Left lung (tissue), 10 donors: ENCODE data around the gene WDR33. TPM values are rescaled to one million over a fixed set of nuclear protein-coding genes. Genes with fewer than 3 reads are reported as not detected.

Experiments used
- ATAC-seq: fragments of 200-7000 bp; cut with Tn5 transposase; one replicate; pipeline ENCODE4 v1.9.1; 2020; ENCODE audit warnings: moderate library complexity
- DNase-seq, 4 donors: peaks; one replicate each; pipeline ENCODE4 v3.0.0-alpha.2; 2013 to 2020
- H3K27ac ChIP-seq, 2 donors: fragments of 200-600 bp; sonication (generic) in 1 of 2; one replicate each; pipeline versions ENCODE4 v1.5.0 to v1.8.0; 2020 to 2021
- H3K27me3 ChIP-seq, 2 donors: fragments of 200-600 bp; sonication (generic) in 1 of 2; one replicate each; pipeline versions ENCODE4 v1.5.0 to v1.8.0; 2020 to 2021
- H3K36me3 ChIP-seq, 2 donors: fragments of 200-600 bp; sonication (generic) in 1 of 2; one replicate each; pipeline versions ENCODE4 v1.5.0 to v1.8.0; 2020 to 2021
- H3K4me1 ChIP-seq, 2 donors: fragments of 200-600 bp; one replicate each; pipeline ENCODE4 v1.8.0; 2021
- H3K4me3 ChIP-seq, 2 donors: fragments of 200-600 bp; sonication (generic) in 1 of 2; one replicate each; pipeline versions ENCODE4 v1.5.0 to v1.8.0; 2020 to 2021; ENCODE audit warnings: mild to moderate bottlenecking in 1 of 2
- H3K9me3 ChIP-seq, 2 donors: fragments of 200-600 bp; sonication (generic) in 1 of 2; one replicate each; pipeline versions ENCODE4 v1.5.0 to v1.8.0; 2020 to 2021
- intact Hi-C, 2 donors: fragments of 100-400 bp; cut with DNase I; formaldehyde crosslinking; loops; one replicate each; pipeline versions ENCODE4 v1.11.2 to v1.14.2; 2022
- polyA plus RNA-seq, 6 donors: library from polyadenylated mRNA; unstranded; fragments of 120-200 nt; gene quantifications; one replicate each; pipeline ENCODE4 v1.2.1, GENCODE V29; 2013; ENCODE audit not compliant: insufficient read length in 6 of 6
- total RNA-seq, 2 donors: library from RNA; stranded (reverse); fragmentation: NEBNext Ultra II Directional; extraction: Animal tissue kit (Norgen Biotek cat#: 25700); gene quantifications; one replicate each; pipeline ENCODE4 v1.2.1, GENCODE V29; 2021
- TF ChIP-seq, protein P1 (sequence below), 2 donors: fragments of 200-600 bp; sonication (generic) in 1 of 2; IDR thresholded peaks; one replicate each; pipeline versions ENCODE4 v1.5.0 to v1.8.0; 2021; ENCODE audit warnings: antibody characterized with exemption in 2 of 2
- donor health status: DM: no; HTN: yes; CAD: no.
- donor health status: DM: no; HTN: no; CAD: no.

The WDR33 gene
- total and polyA plus RNA-seq, 8 donors = 46.4 to 57.5 (median 50.8) TPM

GRCh38 chr2:127701651-127702394 lies 109.1 kb downstream of the WDR33 start:
- peaks cover 17 to 47% of the 10 kb centered on the region in 2 donors for H3K4me1 ChIP-seq

GRCh38 chr2:127701193-127701650 lies 109.7 kb downstream of the WDR33 start, which contains the start of gene SFT2D3:
TSS of gene SFT2D3 (plus strand) at chr2:127701497. CDS start at chr2:127701529, 32 bp downstream.
- TF ChIP-seq, protein P1, sequence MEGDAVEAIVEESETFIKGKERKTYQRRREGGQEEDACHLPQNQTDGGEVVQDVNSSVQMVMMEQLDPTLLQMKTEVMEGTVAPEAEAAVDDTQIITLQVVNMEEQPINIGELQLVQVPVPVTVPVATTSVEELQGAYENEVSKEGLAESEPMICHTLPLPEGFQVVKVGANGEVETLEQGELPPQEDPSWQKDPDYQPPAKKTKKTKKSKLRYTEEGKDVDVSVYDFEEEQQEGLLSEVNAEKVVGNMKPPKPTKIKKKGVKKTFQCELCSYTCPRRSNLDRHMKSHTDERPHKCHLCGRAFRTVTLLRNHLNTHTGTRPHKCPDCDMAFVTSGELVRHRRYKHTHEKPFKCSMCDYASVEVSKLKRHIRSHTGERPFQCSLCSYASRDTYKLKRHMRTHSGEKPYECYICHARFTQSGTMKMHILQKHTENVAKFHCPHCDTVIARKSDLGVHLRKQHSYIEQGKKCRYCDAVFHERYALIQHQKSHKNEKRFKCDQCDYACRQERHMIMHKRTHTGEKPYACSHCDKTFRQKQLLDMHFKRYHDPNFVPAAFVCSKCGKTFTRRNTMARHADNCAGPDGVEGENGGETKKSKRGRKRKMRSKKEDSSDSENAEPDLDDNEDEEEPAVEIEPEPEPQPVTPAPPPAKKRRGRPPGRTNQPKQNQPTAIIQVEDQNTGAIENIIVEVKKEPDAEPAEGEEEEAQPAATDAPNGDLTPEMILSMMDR (IDR thresholded peaks at IDR 0.05) = no peak
- no peaks in the 10 kb centered on the region for H3K9me3 ChIP-seq
- H3K36me3 ChIP-seq = peaks cover 0 to 14% of the 10 kb centered on the region in 2 donors
- peak; percentile 87 to 98 (median 95) for DNase-seq
- ATAC-seq = peak; percentile 90
- H3K4me3 ChIP-seq = peak within 1 kb of the TSS; percentile 52 to 62
- peak within 1 kb of the TSS; percentile 97 to 99 for H3K27ac ChIP-seq
- no peaks in the 10 kb centered on the region for H3K27me3 ChIP-seq
- peaks cover 17 to 47% of the 10 kb centered on the region in 2 donors for H3K4me1 ChIP-seq
- intact Hi-C loops = no loop called here

More at GRCh38 chr2:127701651-127702394, 109.1 kb downstream of the WDR33 start:
- Histone ChIP-seq H3K27me3 (no peaks in the 10 kb centered on the region), H3K27ac (peak overlapping the region; percentile 97 to 99), H3K4me3 (peak overlapping the region; percentile 52 to 62), H3K36me3 (peaks cover 0 to 20% of the 10 kb centered on the region in 2 donors), H3K9me3 (no peaks in the 10 kb centered on the region)
- TF ChIP-seq, protein P1 (IDR thresholded peaks at IDR 0.05) = peak in 1 of 2 donors; percentile 52
- peak; percentile 73 to 96 (median 82) for DNase-seq
- peak; percentile 72 for ATAC-seq
- intact Hi-C loops = no loop called here

DNA sequence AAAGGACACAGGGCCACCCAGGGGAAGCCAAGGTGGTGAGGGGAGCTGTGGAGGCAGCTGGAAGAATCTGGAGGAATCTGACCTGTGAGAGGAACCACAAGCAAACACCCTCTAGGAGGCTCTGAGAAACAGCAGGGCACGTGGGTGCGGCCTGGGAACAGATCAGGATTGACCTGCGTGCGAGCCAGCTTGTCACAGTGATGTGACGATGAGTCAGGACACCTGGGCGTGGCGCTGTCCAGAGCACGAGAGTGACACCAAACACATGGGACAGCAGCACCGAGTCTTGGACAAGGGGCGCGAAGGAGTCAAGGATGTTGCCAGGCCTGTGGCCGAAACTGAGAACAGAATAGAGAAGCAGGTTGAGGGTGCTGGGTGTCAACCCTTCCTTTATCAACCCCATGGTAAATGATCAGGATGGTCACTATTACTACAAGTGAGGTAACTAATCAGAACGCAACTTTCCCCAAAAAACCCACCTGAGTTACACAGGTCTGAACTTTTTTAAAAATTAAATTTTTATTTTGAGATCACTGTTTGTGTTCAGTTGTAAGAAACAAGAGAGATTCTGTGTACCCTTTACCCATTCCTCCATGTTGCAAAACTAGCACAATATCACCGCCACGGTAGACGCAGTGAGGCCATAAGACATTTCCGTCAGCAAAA lies 110.3 kb downstream of the WDR33 start:
- peaks cover 14 to 51% of the 10 kb centered on the region in 2 donors for H3K4me1 ChIP-seq
- peaks cover 0 to 9% of the 10 kb centered on the region in 2 donors for H3K36me3 ChIP-seq
- no peaks in the 10 kb centered on the region for H3K9me3 ChIP-seq
- DNase-seq (peak in 3 of 4 donors; percentile 32 to 91 (median 84)), ATAC-seq (peak; percentile 47)
- peaks cover 0 to 2% of the 10 kb centered on the region in 2 donors for H3K27me3 ChIP-seq
- intact Hi-C loops = no loop called here
- H3K4me3 ChIP-seq = peak overlapping the region; percentile 52 to 62
- H3K27ac ChIP-seq = peak overlapping the region; percentile 97 to 99
- TF ChIP-seq, protein P1 (IDR thresholded peaks at IDR 0.05) = no peak

DNA sequence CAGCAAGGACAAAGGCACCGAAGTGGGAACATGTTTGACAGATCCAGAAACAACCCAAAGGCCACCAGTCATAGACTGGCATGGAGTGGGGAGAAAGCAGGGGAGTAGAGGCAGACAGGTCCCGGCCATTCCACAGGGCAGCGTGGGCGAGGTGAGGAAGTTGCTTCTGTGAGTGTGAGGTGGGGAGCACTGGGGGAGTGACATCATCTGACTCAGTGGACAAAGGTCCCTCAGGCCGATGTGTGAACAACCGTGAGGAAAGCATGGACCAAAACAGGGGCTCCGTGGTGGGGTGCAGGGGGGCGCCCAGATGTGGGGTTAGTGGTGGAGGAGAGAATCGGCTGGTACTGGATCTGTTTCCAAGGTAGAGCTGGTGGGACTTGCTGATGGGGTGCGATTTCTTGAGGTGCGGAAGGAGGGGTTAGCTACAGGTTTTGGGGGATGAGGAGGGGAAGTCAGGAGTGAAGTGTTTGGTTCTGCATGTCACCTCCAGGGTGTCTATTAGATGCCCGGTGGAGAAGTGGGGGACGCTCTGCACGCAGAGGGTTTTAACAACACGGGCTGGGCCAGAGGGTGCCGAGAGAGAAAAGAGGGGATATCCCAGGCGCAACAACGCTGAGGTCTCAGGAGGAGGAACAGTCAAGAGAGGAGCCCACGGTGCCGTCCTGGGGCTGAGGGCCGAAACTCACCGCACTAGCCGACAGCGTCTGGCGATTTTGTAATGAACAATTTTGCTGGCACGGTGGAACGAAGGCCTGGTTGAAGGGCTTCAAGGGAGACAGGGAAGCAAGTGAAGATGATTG lies 112.2 kb downstream of the WDR33 start:
- intact Hi-C loops = no loop called here
- ATAC-seq = no peak
- TF ChIP-seq, protein P1 (IDR thresholded peaks at IDR 0.05) = no peak

More for the DNA sequence above, 112.2 kb downstream of the WDR33 start:
- peaks cover 14 to 38% of the 10 kb centered on the region in 2 donors for H3K4me1 ChIP-seq
- no peak overlapping the region for H3K4me3 ChIP-seq
- H3K27ac ChIP-seq = no peak overlapping the region
- H3K9me3 ChIP-seq = no peaks in the 10 kb centered on the region
- peaks cover 0 to 6% of the 10 kb centered on the region in 2 donors for H3K36me3 ChIP-seq
- DNase-seq = peak in 1 of 4 donors; percentile 55
- H3K27me3 ChIP-seq = peaks cover 0 to 8% of the 10 kb centered on the region in 2 donors
